OCI-LY1 (cell line): ENCODE results near the gene RUNDC1.

ENCODE experiments used
- EZH2 ChIP-seq: fragments of 200-600 bp; sonication (generic), shearing (Covaris generic); IDR thresholded peaks from 2 replicates; pipeline ENCODE4 v1.8.0; 2017; ENCODE audit warnings: borderline replicate concordance, mixed run types, mild to moderate bottlenecking, antibody characterized with exemption, low read length, moderate library complexity, mixed read lengths
- TF ChIP-seq, protein P1 (sequence below): fragments of 200-600 bp; sonication (generic), shearing (Covaris generic); IDR thresholded peaks from 2 replicates; pipeline ENCODE4 v1.5.1; 2017; ENCODE audit warnings: mild to moderate bottlenecking, antibody characterized with exemption, low read length, moderate library complexity, mixed read lengths

DNA sequence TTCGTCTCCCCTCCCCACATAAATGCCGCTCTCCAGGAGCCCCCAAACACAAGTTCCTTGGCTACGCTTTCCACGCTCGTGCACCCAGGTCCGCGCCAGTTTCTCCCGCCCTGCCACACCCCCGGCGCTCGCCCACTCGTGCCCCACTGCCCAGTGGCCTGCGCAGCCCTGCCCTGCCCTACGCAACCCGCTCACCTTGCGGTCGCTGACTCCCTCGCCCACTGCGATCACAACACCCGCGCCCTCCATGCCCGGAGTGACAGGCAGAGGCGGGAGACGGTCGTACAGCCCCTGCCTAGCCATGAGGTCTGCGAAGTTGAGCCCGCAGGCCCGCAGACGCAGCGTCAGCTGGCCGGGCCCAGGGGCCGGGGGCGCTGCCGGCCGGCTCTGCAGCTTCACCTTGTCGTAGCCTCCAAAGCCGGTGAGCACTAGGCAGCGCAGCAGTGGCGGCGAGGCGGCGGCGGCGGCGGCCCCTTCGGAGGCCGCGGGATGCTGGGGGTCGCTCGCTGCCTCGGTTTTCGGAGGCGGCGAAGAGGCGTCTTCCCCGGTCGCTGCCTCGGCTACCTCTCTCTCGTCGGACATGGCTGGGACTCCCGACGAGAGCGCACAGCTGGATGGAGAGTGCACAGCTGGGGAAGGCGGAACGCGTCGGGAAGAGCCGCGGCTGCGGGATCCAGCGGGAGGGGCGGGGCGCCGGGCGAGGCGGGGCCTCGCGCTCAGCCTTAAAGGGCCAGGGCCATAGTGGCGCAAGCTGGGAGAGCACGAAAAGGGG, 41.6 kb downstream of the RUNDC1 start, which contains the start of gene VAT1:
- TF ChIP-seq, protein P1, sequence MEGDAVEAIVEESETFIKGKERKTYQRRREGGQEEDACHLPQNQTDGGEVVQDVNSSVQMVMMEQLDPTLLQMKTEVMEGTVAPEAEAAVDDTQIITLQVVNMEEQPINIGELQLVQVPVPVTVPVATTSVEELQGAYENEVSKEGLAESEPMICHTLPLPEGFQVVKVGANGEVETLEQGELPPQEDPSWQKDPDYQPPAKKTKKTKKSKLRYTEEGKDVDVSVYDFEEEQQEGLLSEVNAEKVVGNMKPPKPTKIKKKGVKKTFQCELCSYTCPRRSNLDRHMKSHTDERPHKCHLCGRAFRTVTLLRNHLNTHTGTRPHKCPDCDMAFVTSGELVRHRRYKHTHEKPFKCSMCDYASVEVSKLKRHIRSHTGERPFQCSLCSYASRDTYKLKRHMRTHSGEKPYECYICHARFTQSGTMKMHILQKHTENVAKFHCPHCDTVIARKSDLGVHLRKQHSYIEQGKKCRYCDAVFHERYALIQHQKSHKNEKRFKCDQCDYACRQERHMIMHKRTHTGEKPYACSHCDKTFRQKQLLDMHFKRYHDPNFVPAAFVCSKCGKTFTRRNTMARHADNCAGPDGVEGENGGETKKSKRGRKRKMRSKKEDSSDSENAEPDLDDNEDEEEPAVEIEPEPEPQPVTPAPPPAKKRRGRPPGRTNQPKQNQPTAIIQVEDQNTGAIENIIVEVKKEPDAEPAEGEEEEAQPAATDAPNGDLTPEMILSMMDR, result no peak
- no peak for TF ChIP-seq EZH2
